ENCODE data around the gene POMZP3.
"Not testable (repeated sequence)": the region's sequence is repeated elsewhere in the genome, so short reads cannot be mapped to it uniquely, and the experiment has no call there.

Gene POMZP3

DNA sequence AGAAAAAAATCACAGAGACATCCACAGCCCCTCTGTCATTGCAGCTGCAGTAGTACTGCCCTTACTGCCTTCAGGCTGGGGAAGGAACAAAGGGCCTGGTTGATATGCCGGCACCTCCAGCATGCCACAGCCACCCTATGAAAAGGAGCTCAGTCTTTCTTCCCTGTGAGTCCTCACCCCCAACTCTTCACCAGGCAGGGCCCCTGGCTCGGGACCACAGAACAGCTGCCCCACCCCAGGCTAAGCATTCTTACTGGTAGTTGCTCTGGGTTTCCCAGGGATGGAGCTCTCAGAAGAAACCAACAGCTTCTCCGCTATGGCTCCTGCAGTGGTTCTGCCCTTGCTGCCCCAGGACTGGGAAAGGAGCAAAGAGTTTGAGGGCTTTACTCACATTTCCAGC lies 36.0 kb downstream of the POMZP3 start:
- not testable (repeated sequence) for DNase-seq (ENCODE audit: low read depth, low spot score); H3K27ac ChIP-seq

DNA sequence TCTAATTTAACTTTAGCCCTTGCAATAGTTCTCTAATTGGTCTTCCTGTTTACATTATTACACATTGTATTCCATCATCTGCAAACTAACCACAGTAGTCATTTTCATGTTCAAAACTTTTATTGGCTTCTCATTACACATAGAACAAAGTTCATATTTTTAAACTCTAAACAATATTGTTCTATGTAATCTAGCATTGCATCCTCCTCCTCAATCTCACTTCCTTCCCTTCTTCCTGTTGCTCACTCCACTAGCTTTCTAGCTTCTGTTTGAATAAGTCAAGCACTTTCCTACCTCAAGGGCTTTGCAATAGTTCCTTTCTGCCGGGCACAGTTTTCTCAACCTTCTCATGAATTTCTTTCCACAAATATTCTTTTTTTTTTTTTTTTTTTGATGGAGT lies 38.5 kb downstream of the POMZP3 start:
- peak overlapping the region; percentile 75 for H3K27ac ChIP-seq
- DNase-seq (ENCODE audit: low read depth, low spot score): not testable (repeated sequence)

DNA sequence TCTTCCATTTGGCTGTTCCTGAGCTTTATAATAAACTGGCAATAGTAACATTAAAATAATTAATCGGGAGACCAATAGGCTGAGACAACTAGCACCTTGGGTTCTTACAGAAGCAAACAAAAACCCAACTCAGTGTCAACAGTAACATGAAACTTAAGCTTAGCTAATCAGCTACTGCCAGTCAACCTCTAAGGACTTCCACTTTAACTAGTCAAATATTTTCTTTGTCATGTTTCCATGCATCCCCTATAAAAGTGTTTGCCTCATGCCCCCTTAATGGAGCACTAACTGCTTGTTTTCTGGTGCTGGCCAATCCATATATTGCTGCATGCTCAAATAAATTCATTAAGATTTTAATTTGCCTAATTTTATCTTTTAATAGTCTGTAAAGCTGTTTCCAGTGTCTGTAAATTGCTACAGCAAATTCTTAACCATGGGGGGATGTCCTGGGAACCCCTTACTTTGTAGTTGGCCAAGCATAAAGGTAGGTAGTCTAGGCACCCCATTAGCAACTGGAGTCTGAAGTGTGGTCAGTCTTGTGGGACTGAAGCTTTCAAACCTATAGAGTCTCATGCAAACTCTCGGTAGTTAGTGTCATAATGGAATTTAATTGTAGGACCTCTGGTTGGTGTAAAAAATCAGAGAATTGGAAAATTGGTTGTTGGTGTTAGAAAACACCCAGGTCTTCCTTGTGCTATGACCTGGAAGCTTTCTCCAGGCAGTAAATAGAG lies 40.3 kb downstream of the POMZP3 start:
- peak overlapping the region; percentile 62 for H3K27ac ChIP-seq
- DNase-seq (ENCODE audit: low read depth, low spot score): not testable (repeated sequence)

GRCh38 chr7:76583636-76584281 lies 43.3 kb downstream of the POMZP3 start:
- peak overlapping the region; percentile 85 for H3K27ac ChIP-seq
- DNase-seq (ENCODE audit: low read depth, low spot score): not testable (repeated sequence)

GRCh38 chr7:76582848-76583631 lies 44.0 kb downstream of the POMZP3 start:
- peak overlapping the region; percentile 85 for H3K27ac ChIP-seq
- DNase-seq (ENCODE audit: low read depth, low spot score): peak; percentile 43

DNA sequence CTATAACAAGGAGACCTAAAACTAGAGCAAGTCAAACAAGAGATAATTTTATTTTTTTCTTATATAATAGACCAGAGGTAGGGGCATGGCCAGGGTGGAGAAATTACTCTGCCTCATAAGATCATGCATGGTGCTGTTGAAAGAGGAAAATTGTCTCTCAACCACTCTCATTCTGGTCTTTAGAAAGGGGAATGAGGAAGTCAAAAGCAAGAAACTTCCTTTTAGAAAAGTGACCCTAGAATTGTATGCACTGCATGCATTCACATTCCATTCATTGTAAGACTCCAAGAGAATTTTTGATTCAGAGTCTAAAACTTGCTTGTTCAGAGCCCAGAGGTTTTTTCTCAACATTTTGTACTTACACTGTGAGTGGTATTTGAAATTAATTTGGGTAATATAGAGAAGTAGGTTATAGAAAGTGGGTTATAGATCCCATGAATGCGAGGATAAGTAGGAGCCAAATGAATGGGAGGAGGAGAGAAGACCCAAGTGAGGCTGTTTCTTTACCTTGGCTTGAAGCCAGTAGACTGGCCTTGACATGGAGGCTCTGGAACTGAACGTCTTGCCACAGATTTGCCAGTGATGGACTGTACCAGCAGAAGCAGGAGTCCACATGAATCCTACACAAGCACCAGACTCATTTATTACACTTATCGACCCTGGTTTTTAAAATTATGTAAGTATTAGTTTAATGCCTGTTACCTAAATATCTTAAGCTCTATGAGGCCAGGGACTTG lies 51.0 kb downstream of the POMZP3 start:
- not testable (repeated sequence) for H3K27ac ChIP-seq; DNase-seq (ENCODE audit: low read depth, low spot score)

DNA sequence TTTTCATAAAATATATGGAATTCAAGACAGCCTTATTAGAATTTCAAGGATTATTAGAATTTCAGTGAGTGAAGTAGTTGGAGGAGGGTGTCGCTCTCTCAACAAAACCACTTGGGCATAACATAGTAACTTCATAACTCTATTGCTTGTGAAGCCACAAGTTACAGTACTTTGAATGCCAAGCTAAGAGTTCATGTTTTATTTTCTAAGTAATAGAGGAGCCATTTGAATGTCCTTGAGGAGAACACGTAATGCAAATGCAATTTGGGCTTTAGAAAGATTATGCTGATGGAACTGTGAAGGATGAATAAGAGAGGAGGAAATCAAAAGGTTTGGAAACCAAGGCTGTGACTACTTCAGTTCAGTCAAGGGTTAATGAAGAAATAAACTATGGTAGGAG lies 51.6 kb downstream of the POMZP3 start:
- DNase-seq (ENCODE audit: low read depth, low spot score): not testable (repeated sequence)
- peak overlapping the region; percentile 2 for H3K27ac ChIP-seq

DNA sequence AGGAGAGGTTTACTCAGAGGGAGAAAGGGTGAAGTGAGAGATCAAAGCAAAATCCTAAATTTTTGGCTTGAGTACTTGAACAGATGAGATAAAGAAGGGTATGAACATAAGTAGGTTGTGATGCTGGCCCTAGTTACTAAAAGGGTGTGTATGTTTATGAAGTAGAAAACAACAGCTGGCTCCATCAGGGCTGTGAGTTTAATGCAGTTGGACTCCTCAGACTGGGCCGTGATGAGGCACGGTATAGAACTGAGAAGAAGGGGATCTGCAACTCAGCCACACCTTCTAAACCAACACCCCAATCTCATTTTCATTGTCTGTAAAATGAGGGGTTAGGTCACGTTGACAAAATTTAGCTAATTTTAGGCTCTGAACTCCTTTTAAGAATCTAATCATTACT lies 54.8 kb downstream of the POMZP3 start:
- DNase-seq (ENCODE audit: low read depth, low spot score): not testable (repeated sequence)

GRCh38 chr7:76570324-76570775 lies 56.7 kb downstream of the POMZP3 start:
- DNase-seq (ENCODE audit: low read depth, low spot score): not testable (repeated sequence)
- H3K27ac ChIP-seq: peak overlapping the region; percentile 65

More for the DNA sequence above, 54.8 kb downstream of the POMZP3 start:
- not testable (repeated sequence) for H3K27ac ChIP-seq

- DNase-seq (ENCODE audit: low read depth, low spot score): not testable (repeated sequence)
- peak overlapping the region; percentile 55 for H3K27ac ChIP-seq
These were observed 58.3 kb downstream of the POMZP3 start for GRCh38 chr7:76568742-76569141.

DNA sequence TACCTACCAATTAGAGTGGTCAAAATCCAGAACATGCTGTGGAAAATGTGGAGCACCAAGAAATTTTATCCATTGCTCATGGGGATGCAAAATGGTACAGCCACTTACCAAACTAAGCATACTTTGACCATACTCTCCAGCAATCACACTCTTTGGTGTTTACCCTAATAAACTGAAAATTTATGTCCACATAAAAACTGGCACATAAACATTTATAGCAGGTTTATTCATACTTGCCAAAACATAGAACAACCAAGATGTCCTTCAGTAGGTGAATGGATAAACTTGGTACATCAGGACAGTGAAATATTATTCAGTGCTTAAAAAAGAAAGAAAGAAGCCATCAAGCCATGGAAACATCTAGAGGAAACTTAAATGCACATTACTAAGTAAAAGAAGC lies 59.3 kb downstream of the POMZP3 start:
- H3K27ac ChIP-seq: peak overlapping the region; percentile 55
- not testable (repeated sequence) for DNase-seq (ENCODE audit: low read depth, low spot score)

DNA sequence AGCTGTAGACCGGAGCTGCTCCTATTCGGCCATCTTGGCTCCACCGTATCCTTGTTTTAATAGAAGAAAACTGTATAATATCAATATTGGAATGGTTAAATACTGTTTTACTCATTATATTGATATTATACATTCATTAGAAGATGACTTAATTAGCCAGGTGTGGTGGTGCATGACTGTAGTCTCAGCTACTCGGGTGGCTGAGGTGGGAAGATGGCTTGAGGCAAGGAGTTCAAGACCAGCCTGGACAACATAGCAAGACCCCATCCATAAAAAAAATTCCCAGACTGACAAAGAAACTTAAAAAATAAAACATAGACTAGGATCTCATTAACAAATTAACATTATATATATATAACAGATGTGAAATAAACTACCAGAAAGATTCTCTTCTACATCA lies 59.8 kb downstream of the POMZP3 start:
- DNase-seq (ENCODE audit: low read depth, low spot score): not testable (repeated sequence)
- peak overlapping the region; percentile 55 for H3K27ac ChIP-seq

DNA sequence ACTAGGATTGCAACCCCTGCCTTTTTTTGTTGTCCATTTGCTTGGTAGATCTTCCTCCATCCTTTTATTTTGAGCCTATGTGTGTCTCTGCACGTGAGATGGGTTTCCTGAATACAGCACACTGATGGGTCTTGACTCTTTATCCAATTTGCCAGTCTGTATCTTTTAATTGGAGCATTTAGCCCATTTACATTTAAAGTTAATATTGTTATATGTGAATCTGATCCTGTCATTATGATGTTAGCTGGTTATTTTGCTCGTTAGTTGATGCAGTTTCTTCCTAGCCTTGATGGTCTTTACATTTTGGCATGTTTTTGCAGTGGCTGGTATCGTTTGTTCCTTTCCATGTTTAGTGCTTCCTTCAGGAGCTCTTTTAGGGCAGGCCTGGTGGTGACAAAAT lies 62.1 kb downstream of the POMZP3 start:
- DNase-seq (ENCODE audit: low read depth, low spot score); H3K27ac ChIP-seq: not testable (repeated sequence)

- DNase-seq (ENCODE audit: low read depth, low spot score); H3K27ac ChIP-seq: not testable (repeated sequence)
These were observed 65.7 kb downstream of the POMZP3 start for GRCh38 chr7:76561342-76561741.

DNA sequence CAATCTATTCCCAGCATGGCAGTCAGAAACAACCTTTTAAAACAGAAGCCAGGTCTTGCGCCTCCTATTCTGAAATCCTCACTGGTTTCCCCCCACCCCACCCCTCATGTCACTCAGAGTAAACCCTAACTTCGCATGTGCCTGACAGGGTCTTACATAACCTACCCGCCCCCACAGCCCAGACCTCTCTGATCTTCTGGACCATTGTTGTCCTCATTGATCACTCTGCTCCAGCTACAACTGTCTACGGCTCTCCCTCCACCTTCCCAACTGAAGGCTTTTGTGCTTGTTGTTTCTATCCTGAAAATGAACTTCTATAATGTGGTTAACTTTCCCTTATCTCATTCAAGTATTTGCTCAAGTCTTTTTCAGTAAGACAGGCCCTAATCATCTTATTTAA lies 66.9 kb downstream of the POMZP3 start:
- DNase-seq (ENCODE audit: low read depth, low spot score); H3K27ac ChIP-seq: not testable (repeated sequence)

Data from epithelial cell of prostate (primary cell).